GM11168 (cell line): ENCODE results near the gene GJC3.
"Not testable (repeated sequence)": the region's sequence is repeated elsewhere in the genome, so short reads cannot be mapped to it uniquely, and the experiment has no call there.

Experiments
- in situ Hi-C: fragments of 300-500 bp; cut with MboI; formaldehyde crosslinking; loops from one replicate; pipeline ENCODE4 v1.12.0; 2022; ENCODE audit warnings: low sequenced_read_pairs; ENCODE audit not compliant: unreplicated experiment

The GJC3 gene

GRCh38 chr7:99935009-99935408 lies 5.6 kb upstream of the GJC3 start:
- in situ Hi-C loops, result not testable (repeated sequence)

- in situ Hi-C loops, result no loop called here
Measured at GRCh38 chr7:99930376-99930775, 956 bp upstream of the GJC3 start.

GRCh38 chr7:99929730-99930053 lies 272 bp upstream of the GJC3 start:
- in situ Hi-C loops, result no loop called here

- in situ Hi-C loops, result no loop called here
Measured at GRCh38 chr7:99928188-99928587, 1.2 kb downstream of the GJC3 start.

- in situ Hi-C loops, result no loop called here
Measured at GRCh38 chr7:99927536-99927935, 1.9 kb downstream of the GJC3 start.

GRCh38 chr7:99926321-99926720 lies 3.1 kb downstream of the GJC3 start:
- in situ Hi-C loops, result no loop called here

- in situ Hi-C loops, result no loop called here
Measured at GRCh38 chr7:99923200-99923599, 6.2 kb downstream of the GJC3 start.

GRCh38 chr7:99920149-99920548 lies 9.3 kb downstream of the GJC3 start:
- in situ Hi-C loops, result no loop called here

GRCh38 chr7:99919814-99920112 lies 9.7 kb downstream of the GJC3 start:
- in situ Hi-C loops, result no loop called here

- in situ Hi-C loops, result no loop called here
Measured at GRCh38 chr7:99918959-99919813, 10.2 kb downstream of the GJC3 start, which contains the start of gene TRIM4. Gene TRIM4, minus strand, starts transcription at chr7:99919530. Its CDS starts 129 bp downstream, at chr7:99919401.

- in situ Hi-C loops, result no loop called here
Measured at GRCh38 chr7:99910976-99911375, 18.4 kb downstream of the GJC3 start.

GRCh38 chr7:99901581-99901980 lies 27.8 kb downstream of the GJC3 start:
- in situ Hi-C loops, result loop anchor here (10.0 kb wide), 1 partner anchor 93 kb away; no protein-coding TSS in a partner anchor

GRCh38 chr7:99899830-99900519 lies 29.4 kb downstream of the GJC3 start:
- in situ Hi-C loops, result loop anchor here (10.0 kb wide), 1 partner anchor 95 kb away; no protein-coding TSS in a partner anchor

GRCh38 chr7:99898836-99899235 lies 30.6 kb downstream of the GJC3 start:
- in situ Hi-C loops, result no loop called here

- in situ Hi-C loops, result no loop called here
Measured at GRCh38 chr7:99898023-99898357, 31.4 kb downstream of the GJC3 start.

GRCh38 chr7:99897322-99898022 lies 31.9 kb downstream of the GJC3 start:
- in situ Hi-C loops, result no loop called here

- in situ Hi-C loops, result no loop called here
Measured at GRCh38 chr7:99894738-99895137, 34.7 kb downstream of the GJC3 start.

- in situ Hi-C loops, result no loop called here
Measured at GRCh38 chr7:99893280-99893679, 36.1 kb downstream of the GJC3 start.

- in situ Hi-C loops, result not testable (repeated sequence)
Measured at GRCh38 chr7:99890348-99890747, 39.1 kb downstream of the GJC3 start.

GRCh38 chr7:99888366-99888765 lies 41.1 kb downstream of the GJC3 start:
- in situ Hi-C loops, result not testable (repeated sequence)

- in situ Hi-C loops, result no loop called here
Measured at GRCh38 chr7:99881370-99881769, 48.0 kb downstream of the GJC3 start.
